Activated naive CD8-positive, alpha-beta T cell treated with anti-CD3 and anti-CD28 coated beads, Interleukin-2, amount 50 U/mL, for 16 hours (primary cell): Measurements from ENCODE around the gene TACC2.
"Not testable (repeated sequence)": the region's sequence is repeated elsewhere in the genome, so short reads cannot be mapped to it uniquely, and the experiment has no call there.

ENCODE experiments used
- DNase-seq: peaks from one replicate; pipeline ENCODE4 v3.0.0-alpha.2; 2020; ENCODE audit warnings: low read depth, low spot score

TACC2 gene

GRCh38 chr10:122056431-122057094 is 67.6 kb downstream of the TACC2 start:
- no peak for DNase-seq

GRCh38 chr10:122057841-122058413 is 69.0 kb downstream of the TACC2 start:
- no peak for DNase-seq

DNA sequence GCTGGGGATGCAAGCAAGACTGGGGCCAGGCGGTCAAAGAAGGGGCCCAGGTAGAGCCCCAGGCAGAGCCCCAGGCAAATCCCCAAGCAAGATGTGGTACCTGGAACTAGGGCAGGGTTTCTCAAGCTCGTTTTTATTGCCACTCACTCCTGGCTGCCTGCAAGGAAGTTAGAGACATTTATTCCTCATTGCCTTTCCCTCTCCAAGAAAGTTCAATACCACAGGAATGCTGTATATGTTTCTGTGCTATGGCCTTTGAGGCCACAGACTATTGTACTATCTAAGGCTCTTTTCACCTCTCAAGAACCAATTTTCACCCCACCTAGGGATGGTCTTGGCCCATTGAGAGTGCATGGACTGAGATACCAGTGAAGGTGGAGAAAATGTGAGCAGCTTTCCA is 71.3 kb downstream of the TACC2 start:
- DNase-seq, result no peak

DNA sequence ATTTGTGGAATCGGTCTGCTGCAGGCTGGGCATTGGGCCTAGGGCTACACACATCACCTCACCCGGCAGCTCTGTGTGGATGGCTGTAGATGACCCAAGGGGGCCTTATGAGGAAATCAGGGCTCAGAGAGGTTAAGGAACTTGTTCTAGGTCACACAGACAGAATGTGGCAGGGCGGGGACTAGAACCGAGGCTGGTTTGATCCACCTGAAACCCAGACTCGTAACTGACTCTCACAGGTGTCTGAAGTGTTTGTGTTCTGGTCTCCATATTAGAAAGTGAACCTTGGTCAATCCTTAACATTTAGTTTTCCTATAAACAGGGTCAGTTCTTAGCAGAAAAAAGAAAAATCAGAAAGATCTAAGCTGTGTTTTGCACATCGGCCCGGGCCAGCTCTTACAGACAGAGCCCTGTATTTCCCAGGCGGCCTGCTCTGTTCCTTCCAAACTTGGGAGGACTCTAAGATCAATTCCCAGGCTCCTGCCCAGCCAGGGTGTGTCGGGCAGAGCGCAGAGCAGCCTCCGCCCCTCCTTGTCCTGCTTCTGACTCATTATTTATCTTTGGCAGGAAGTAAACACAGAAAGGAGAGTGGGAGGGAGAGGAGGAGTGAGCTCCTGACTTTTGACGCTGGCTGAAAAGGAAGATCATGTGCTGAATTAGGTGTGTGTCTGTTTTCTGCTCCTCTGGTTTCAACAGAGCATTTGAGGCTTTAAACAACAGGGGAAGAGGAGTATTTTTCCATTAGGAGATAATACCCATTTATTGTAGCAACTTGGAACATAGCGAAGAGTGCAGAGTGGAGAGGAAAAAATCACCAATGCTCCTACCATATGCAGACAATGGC is 74.1 kb downstream of the TACC2 start:
- DNase-seq, result no peak

- DNase-seq, result not testable (repeated sequence)
Measured at GRCh38 chr10:122066337-122066939, 77.5 kb downstream of the TACC2 start.

- DNase-seq, result no peak
Measured at GRCh38 chr10:122068844-122069243, 79.9 kb downstream of the TACC2 start.

GRCh38 chr10:122072491-122072890 is 83.5 kb downstream of the TACC2 start:
- DNase-seq, result no peak

- no peak for DNase-seq
Measured at GRCh38 chr10:122073508-122073907, 84.5 kb downstream of the TACC2 start.

GRCh38 chr10:122075171-122075570 is 86.2 kb downstream of the TACC2 start:
- no peak for DNase-seq

GRCh38 chr10:122075876-122076275 is 86.9 kb downstream of the TACC2 start:
- DNase-seq, result not testable (repeated sequence)

DNA sequence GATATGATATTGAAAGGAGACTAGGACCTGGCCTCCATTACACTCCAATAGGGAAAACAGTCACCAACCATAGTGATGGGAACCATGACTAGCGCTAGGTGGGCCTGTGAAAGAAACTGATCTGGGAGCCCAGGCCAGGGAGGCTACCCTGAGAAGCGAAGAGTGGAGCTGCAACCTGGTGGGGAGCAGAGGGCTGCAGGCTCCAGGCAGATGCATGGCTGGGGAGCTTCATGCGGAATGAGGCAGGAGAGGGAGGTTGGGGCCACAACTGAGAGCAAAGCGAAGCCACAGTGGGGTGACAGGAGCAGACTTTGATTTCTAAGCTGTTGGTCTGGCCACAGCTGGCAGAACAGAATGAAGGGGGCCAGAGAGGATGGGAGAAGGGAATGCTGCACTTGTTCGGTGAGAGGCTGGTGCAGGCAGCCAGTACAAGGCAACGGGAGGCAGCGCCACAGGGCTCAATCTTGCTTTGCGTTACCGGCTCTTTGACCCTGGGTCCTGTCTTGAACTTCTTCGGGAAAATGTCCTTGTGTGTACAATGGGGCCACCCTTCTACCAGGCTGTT is 88.4 kb downstream of the TACC2 start:
- DNase-seq, result no peak

GRCh38 chr10:122078326-122078725 is 89.4 kb downstream of the TACC2 start:
- DNase-seq, result no peak

- no peak for DNase-seq
Measured at GRCh38 chr10:122078965-122079795, 90.2 kb downstream of the TACC2 start.

GRCh38 chr10:122082616-122083477 is 93.9 kb downstream of the TACC2 start:
- DNase-seq, result no peak

GRCh38 chr10:122083478-122084025 is 94.6 kb downstream of the TACC2 start:
- DNase-seq, result no peak

DNA sequence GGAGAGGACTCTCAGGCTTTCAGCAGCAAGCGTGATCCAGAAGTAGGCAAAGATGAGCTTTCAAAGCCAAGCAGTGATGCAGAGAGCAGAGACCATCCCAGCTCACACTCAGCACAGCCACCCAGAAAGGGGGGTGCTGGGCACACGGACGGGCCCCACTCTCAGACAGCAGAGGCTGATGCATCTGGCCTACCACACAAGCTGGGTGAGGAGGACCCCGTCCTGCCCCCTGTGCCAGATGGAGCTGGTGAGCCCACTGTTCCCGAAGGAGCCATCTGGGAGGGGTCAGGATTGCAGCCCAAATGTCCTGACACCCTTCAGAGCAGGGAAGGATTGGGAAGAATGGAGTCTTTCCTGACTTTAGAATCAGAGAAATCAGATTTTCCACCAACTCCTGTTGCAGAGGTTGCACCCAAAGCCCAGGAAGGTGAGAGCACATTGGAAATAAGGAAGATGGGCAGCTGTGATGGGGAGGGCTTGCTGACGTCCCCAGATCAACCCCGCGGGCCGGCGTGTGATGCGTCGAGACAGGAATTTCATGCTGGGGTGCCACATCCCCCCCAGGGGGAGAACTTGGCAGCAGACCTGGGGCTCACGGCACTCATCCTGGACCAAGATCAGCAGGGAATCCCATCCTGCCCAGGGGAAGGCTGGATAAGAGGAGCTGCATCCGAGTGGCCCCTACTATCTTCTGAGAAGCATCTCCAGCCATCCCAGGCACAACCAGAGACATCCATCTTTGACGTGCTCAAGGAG is 95.5 kb downstream of the TACC2 start:
- DNase-seq, result no peak

DNA sequence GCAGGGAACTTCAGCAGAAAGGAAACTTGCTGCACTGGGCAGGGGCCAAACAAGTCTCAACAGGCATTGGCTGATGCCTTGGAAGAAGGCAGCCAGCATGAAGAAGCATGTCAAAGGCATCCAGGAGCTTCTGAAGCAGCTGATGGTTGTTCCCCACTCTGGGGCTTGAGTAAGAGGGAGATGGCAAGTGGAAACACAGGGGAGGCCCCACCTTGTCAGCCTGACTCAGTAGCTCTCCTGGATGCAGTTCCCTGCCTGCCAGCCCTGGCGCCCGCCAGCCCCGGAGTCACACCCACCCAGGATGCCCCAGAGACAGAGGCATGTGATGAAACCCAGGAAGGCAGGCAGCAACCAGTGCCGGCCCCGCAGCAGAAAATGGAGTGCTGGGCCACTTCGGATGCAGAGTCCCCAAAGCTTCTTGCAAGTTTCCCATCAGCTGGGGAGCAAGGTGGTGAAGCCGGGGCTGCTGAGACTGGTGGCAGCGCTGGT is 96.5 kb downstream of the TACC2 start:
- no peak for DNase-seq

DNA sequence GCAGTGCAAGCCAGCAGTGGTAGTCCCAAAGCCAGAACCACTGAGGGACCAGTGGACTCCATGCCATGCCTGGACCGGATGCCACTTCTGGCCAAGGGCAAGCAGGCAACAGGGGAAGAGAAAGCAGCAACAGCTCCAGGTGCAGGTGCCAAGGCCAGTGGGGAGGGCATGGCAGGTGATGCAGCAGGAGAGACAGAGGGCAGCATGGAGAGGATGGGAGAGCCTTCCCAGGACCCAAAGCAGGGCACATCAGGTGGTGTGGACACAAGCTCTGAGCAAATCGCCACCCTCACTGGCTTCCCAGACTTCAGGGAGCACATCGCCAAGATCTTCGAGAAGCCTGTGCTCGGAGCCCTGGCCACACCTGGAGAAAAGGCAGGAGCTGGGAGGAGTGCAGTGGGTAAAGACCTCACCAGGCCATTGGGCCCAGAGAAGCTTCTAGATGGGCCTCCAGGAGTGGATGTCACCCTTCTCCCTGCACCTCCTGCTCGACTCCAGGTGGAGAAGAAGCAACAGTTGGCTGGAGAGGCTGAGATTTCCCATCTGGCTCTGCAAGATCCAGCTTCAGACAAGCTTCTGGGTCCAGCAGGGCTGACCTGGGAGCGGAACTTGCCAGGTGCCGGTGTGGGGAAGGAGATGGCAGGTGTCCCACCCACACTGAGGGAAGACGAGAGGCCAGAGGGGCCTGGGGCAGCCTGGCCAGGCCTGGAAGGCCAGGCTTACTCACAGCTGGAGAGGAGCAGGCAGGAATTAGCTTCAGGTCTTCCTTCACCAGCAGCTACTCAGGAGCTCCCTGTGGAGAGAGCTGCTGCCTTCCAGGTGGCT is 97.7 kb downstream of the TACC2 start:
- no peak for DNase-seq
